Stimulated activated CD4-positive, alpha-beta T cell treated with anti-CD3 and anti-CD28 coated beads, TNF-alpha, amount 100 ng/mL, for 48 hours (primary cell): ENCODE results near the gene KLHDC7A.

ENCODE experiments used
- DNase-seq, 3 donors: peaks; one replicate each; pipeline ENCODE4 v3.0.0-alpha.2; 2020; ENCODE audit warnings: low read depth in 3 of 3

Gene KLHDC7A

GRCh38 chr1:18473195-18473815 lies 7.4 kb upstream of the KLHDC7A start:
- DNase-seq, result no peak

- DNase-seq, result no peak
These were observed 6.1 kb upstream of the KLHDC7A start for GRCh38 chr1:18474559-18475175.

GRCh38 chr1:18475234-18475905 lies 5.4 kb upstream of the KLHDC7A start:
- no peak for DNase-seq

GRCh38 chr1:18479454-18479853 lies 1.3 kb upstream of the KLHDC7A start:
- no peak for DNase-seq

GRCh38 chr1:18481190-18481920 lies 625 bp downstream of the KLHDC7A start:
- no peak for DNase-seq

GRCh38 chr1:18481921-18482701 lies 1.4 kb downstream of the KLHDC7A start:
- DNase-seq, result no peak

- no peak for DNase-seq
These were observed 2.1 kb downstream of the KLHDC7A start for GRCh38 chr1:18482721-18483425.

- no peak for DNase-seq
These were observed 3.5 kb downstream of the KLHDC7A start for GRCh38 chr1:18484276-18484675.

GRCh38 chr1:18484721-18485120 lies 4.0 kb downstream of the KLHDC7A start:
- no peak for DNase-seq

GRCh38 chr1:18485227-18485626 lies 4.5 kb downstream of the KLHDC7A start:
- no peak for DNase-seq

- DNase-seq, result no peak
These were observed 5.5 kb downstream of the KLHDC7A start for GRCh38 chr1:18486195-18486594.

- DNase-seq, result no peak
These were observed 8.8 kb downstream of the KLHDC7A start for GRCh38 chr1:18489417-18490143.

- no peak for DNase-seq
These were observed 10.4 kb downstream of the KLHDC7A start for GRCh38 chr1:18491168-18491567.

GRCh38 chr1:18494304-18494703 lies 13.6 kb downstream of the KLHDC7A start:
- DNase-seq, result no peak

GRCh38 chr1:18495635-18496034 lies 14.9 kb downstream of the KLHDC7A start:
- DNase-seq, result no peak

- DNase-seq, result no peak
These were observed 15.3 kb downstream of the KLHDC7A start for GRCh38 chr1:18496056-18496455.

- no peak for DNase-seq
These were observed 15.9 kb downstream of the KLHDC7A start for GRCh38 chr1:18496497-18497235.

- DNase-seq, result no peak
These were observed 21.1 kb downstream of the KLHDC7A start for GRCh38 chr1:18501833-18502232.

- DNase-seq, result no peak
These were observed 23.9 kb downstream of the KLHDC7A start for GRCh38 chr1:18504609-18505008.

GRCh38 chr1:18505666-18506065 lies 24.9 kb downstream of the KLHDC7A start:
- no peak for DNase-seq
